ENCODE results near the gene AFAP1.

The AFAP1 gene

DNA sequence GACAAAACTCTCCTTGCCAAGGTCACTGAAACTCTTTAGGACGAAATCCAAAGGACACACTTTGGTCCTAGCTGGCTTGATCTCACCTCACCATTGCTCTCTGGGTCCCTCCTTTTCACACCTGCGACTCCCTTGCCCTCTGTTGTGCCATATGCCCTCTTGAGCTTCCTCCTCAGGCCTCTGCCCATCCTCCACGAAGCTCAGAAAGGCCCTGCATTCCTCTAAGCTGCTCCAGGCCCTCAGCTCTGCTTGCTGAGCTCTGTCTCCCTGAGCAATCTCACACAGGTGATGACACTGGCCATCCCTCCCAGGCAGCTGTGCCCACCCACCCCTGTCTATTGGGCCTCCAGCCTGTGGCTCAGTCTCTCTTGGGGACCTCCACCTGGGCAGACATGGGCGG lies 10.1 kb upstream of the AFAP1 start:
- Histone ChIP-seq H2BK12ac (ENCODE audit: low read length) (no peak overlapping the region), H3K14ac (ENCODE audit: low read length) (no peak overlapping the region)

DNA sequence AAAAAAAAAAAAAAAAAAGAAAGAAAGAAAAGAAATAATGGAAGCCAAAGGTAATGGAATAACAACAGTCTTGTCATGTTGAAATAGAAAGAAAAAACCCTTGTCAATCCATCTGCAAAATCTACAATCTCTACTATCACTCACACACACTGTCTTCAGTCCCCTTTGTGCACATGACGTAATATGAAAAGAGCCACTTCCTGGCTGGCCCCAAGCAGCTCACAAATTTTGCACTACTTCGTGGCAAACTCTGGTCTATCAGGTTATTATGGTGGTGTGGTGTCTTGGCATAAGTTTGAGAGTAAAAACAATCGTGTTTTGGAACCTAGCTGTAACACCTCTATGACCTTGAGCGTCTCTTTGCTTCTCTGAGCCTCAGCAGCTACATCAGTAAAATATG lies 8.3 kb upstream of the AFAP1 start:
- H3K23ac ChIP-seq (ENCODE audit: low read length), result no peak overlapping the region
- no peak overlapping the region for H3K4ac ChIP-seq (ENCODE audit: low read depth, low read length)
- H3K36me3 ChIP-seq (ENCODE audit: control insufficient read depth in 1 of 2, insufficient read depth in 2 of 2, low read length in 2 of 2), result no peaks in the 10 kb centered on the region
- H3K79me1 ChIP-seq (ENCODE audit: low read length), result no peaks in the 10 kb centered on the region
- H3K9ac ChIP-seq (ENCODE audit: low read length), result no peak overlapping the region
- H4K8ac ChIP-seq (ENCODE audit: low read depth, low read length), result no peak overlapping the region
- no peak overlapping the region for H2BK12ac ChIP-seq (ENCODE audit: low read length)
- no peak overlapping the region for H4K91ac ChIP-seq (ENCODE audit: low read depth, low read length)
- H3K27me3 ChIP-seq (ENCODE audit: insufficient read depth, low read length), result no peaks in the 10 kb centered on the region
- no peak overlapping the region for H4K12ac ChIP-seq (ENCODE audit: low read depth, low read length)
- no peak overlapping the region for H3K18ac ChIP-seq (ENCODE audit: low read length)
- no peak overlapping the region for H2BK120ac ChIP-seq (ENCODE audit: insufficient read depth, low read length, poor library complexity)
- no peak overlapping the region for H2BK5ac ChIP-seq (ENCODE audit: low read depth, low read length, poor library complexity)
- no peak overlapping the region for H3K27ac ChIP-seq (ENCODE audit: low read depth, low read length)
- peak in 1 of 2 donors; percentile 70 for DNase-seq
- H3K79me2 ChIP-seq (ENCODE audit: control insufficient read depth, insufficient read depth, low read length, poor library complexity), result no peaks in the 10 kb centered on the region
- H3K4me1 ChIP-seq (ENCODE audit: control insufficient read depth in 1 of 2, insufficient read depth in 2 of 2, low read length in 2 of 2), result no peaks in the 10 kb centered on the region
- H3K9me3 ChIP-seq (ENCODE audit: insufficient read depth, low read depth, low read length), result peaks cover 7% of the 10 kb centered on the region
- WGBS (ENCODE audit: extremely low coverage, insufficient coverage, insufficient read length), result no CpG with 5 or more reads among the region's 4 CpGs
- no peak overlapping the region for H3K4me2 ChIP-seq (ENCODE audit: low read length)
- H2AFZ ChIP-seq (ENCODE audit: insufficient read depth, low read length, poor library complexity), result no peak overlapping the region
- no peak overlapping the region for H3K14ac ChIP-seq (ENCODE audit: low read length)
- H2AK5ac ChIP-seq (ENCODE audit: low read length), result no peak overlapping the region
- H3K4me3 ChIP-seq (ENCODE audit: low read depth, low read length), result no peak overlapping the region

More for the DNA sequence above, 10.1 kb upstream of the AFAP1 start:
- no peak overlapping the region for H4K91ac ChIP-seq (ENCODE audit: low read depth, low read length)
- H3K4me1 ChIP-seq (ENCODE audit: control insufficient read depth in 1 of 2, insufficient read depth in 2 of 2, low read length in 2 of 2), result no peaks in the 10 kb centered on the region
- H4K8ac ChIP-seq (ENCODE audit: low read depth, low read length), result no peak overlapping the region
- no peak overlapping the region for H3K9ac ChIP-seq (ENCODE audit: low read length)
- no peak overlapping the region for H3K4me2 ChIP-seq (ENCODE audit: low read length)
- H3K27ac ChIP-seq (ENCODE audit: low read depth, low read length), result no peak overlapping the region
- no peak overlapping the region for H2BK5ac ChIP-seq (ENCODE audit: low read depth, low read length, poor library complexity)
- H3K23ac ChIP-seq (ENCODE audit: low read length), result no peak overlapping the region
- no peak overlapping the region for H3K18ac ChIP-seq (ENCODE audit: low read length)
- peaks cover 7% of the 10 kb centered on the region for H3K9me3 ChIP-seq (ENCODE audit: insufficient read depth, low read depth, low read length)
- H3K27me3 ChIP-seq (ENCODE audit: insufficient read depth, low read length), result no peaks in the 10 kb centered on the region
- H3K4me3 ChIP-seq (ENCODE audit: low read depth, low read length), result no peak overlapping the region
- no CpG with 5 or more reads among the region's 4 CpGs for WGBS (ENCODE audit: extremely low coverage, insufficient coverage, insufficient read length)
- no peak overlapping the region for H2BK120ac ChIP-seq (ENCODE audit: insufficient read depth, low read length, poor library complexity)
- no peak overlapping the region for H3K4ac ChIP-seq (ENCODE audit: low read depth, low read length)
- H3K79me1 ChIP-seq (ENCODE audit: low read length), result no peaks in the 10 kb centered on the region
- H4K12ac ChIP-seq (ENCODE audit: low read depth, low read length), result no peak overlapping the region
- H3K36me3 ChIP-seq (ENCODE audit: control insufficient read depth in 1 of 2, insufficient read depth in 2 of 2, low read length in 2 of 2), result no peaks in the 10 kb centered on the region
- no peak overlapping the region for H2AK5ac ChIP-seq (ENCODE audit: low read length)
- DNase-seq, result no peak
- no peak overlapping the region for H2AFZ ChIP-seq (ENCODE audit: insufficient read depth, low read length, poor library complexity)
- no peaks in the 10 kb centered on the region for H3K79me2 ChIP-seq (ENCODE audit: control insufficient read depth, insufficient read depth, low read length, poor library complexity)

DNA sequence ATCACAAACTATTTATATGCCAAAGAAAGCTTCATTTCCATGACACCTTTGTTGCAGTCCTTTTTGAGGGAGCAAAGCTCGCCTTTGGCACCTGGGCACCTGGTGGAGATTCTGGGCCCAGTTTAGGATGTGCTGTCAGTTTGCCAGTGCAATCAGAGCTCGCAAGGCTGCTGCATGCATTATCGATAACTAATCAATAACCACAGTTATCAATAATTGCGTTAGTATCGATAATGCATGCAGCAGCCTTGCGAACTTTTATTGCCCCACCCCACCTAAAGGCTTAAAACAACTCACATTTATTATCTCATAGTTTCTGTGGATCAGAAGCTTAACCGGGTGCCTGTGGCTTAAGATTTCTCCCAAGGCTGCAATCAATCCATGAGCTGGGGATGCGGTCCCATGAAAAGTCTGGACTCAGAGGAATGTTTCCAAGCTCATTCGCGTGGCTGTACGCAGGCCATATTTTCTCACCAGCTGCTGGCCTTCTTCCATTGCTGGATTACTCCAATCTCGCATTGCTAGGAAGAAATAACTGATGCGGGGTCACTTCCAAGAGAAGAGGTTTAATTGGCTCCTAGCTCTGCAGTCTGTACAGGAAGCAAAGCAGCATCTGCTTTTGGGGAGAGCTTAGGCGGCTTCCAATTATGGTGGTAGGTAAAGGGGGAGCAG lies 6.2 kb upstream of the AFAP1 start:
- H3K9ac ChIP-seq (ENCODE audit: low read length), result no peak overlapping the region
- no CpG with 5 or more reads among the region's 14 CpGs for WGBS (ENCODE audit: extremely low coverage, insufficient coverage, insufficient read length)
- peaks cover 4% of the 10 kb centered on the region for H3K9me3 ChIP-seq (ENCODE audit: insufficient read depth, low read depth, low read length)
- H2BK120ac ChIP-seq (ENCODE audit: insufficient read depth, low read length, poor library complexity), result no peak overlapping the region
- no peak overlapping the region for H3K14ac ChIP-seq (ENCODE audit: low read length)
- peaks cover 7% of the 10 kb centered on the region for H3K79me1 ChIP-seq (ENCODE audit: low read length)
- no peak for DNase-seq
- H3K4ac ChIP-seq (ENCODE audit: low read depth, low read length), result no peak overlapping the region
- no peak overlapping the region for H3K18ac ChIP-seq (ENCODE audit: low read length)
- H4K12ac ChIP-seq (ENCODE audit: low read depth, low read length), result no peak overlapping the region
- no peak overlapping the region for H3K23ac ChIP-seq (ENCODE audit: low read length)
- H2BK12ac ChIP-seq (ENCODE audit: low read length), result no peak overlapping the region
- H3K36me3 ChIP-seq (ENCODE audit: control insufficient read depth in 1 of 2, insufficient read depth in 2 of 2, low read length in 2 of 2), result no peaks in the 10 kb centered on the region
- no peak overlapping the region for H2AK5ac ChIP-seq (ENCODE audit: low read length)
- no peak overlapping the region for H3K4me2 ChIP-seq (ENCODE audit: low read length)
- H2AFZ ChIP-seq (ENCODE audit: insufficient read depth, low read length, poor library complexity), result no peak overlapping the region
- H2BK5ac ChIP-seq (ENCODE audit: low read depth, low read length, poor library complexity), result no peak overlapping the region
- peaks cover 9 to 13% of the 10 kb centered on the region in 2 experiments for H3K4me1 ChIP-seq (ENCODE audit: control insufficient read depth in 1 of 2, insufficient read depth in 2 of 2, low read length in 2 of 2)
- no peak overlapping the region for H4K91ac ChIP-seq (ENCODE audit: low read depth, low read length)
- no peak overlapping the region for H4K8ac ChIP-seq (ENCODE audit: low read depth, low read length)
- no peaks in the 10 kb centered on the region for H3K79me2 ChIP-seq (ENCODE audit: control insufficient read depth, insufficient read depth, low read length, poor library complexity)
- no peak overlapping the region for H3K4me3 ChIP-seq (ENCODE audit: low read depth, low read length)
- H3K27ac ChIP-seq (ENCODE audit: low read depth, low read length), result no peak overlapping the region
- no peaks in the 10 kb centered on the region for H3K27me3 ChIP-seq (ENCODE audit: insufficient read depth, low read length)

DNA sequence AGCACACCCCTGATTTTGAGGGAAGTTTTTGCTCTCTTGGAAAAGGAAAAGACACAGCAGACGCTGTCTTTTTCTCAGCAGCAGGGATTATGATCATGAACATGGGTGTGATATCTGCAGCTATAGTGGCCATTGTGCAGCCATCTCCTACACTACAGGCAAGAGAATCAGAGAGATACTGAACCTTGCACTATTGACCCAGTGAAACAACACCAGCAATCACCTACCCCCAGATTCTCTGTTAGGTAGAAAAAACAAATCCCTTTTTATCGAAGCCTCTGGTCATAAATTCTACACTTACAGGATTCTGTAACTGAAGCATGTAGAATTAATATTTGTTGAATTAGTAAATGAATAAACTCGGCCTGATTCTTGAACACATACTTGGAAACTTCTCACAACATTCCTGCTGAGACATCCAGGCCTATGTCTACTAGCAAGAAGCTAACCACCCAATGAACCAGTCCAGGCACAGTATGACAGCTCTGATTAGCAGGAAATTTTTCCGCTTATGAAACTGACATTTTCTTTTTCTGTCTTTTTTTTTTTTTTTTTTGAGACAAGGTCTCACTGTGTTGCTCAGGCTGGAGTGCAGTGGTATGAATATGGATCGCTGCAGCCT lies 5.0 kb upstream of the AFAP1 start:
- Histone ChIP-seq H3K27me3 (ENCODE audit: insufficient read depth, low read length) (no peaks in the 10 kb centered on the region), H2BK120ac (ENCODE audit: insufficient read depth, low read length, poor library complexity) (no peak overlapping the region), H3K4me3 (ENCODE audit: low read depth, low read length) (no peak overlapping the region), H3K36me3 (ENCODE audit: control insufficient read depth in 1 of 2, insufficient read depth in 2 of 2, low read length in 2 of 2) (no peaks in the 10 kb centered on the region), H3K4me2 (ENCODE audit: low read length) (no peak overlapping the region), H2AK5ac (ENCODE audit: low read length) (no peak overlapping the region), H4K91ac (ENCODE audit: low read depth, low read length) (no peak overlapping the region), H3K9me3 (ENCODE audit: insufficient read depth, low read depth, low read length) (no peaks in the 10 kb centered on the region), H3K14ac (ENCODE audit: low read length) (no peak overlapping the region), H3K18ac (ENCODE audit: low read length) (no peak overlapping the region), H4K12ac (ENCODE audit: low read depth, low read length) (no peak overlapping the region), H3K79me2 (ENCODE audit: control insufficient read depth, insufficient read depth, low read length, poor library complexity) (peaks cover 2% of the 10 kb centered on the region), H2BK5ac (ENCODE audit: low read depth, low read length, poor library complexity) (no peak overlapping the region), H3K4ac (ENCODE audit: low read depth, low read length) (no peak overlapping the region), H3K4me1 (ENCODE audit: control insufficient read depth in 1 of 2, insufficient read depth in 2 of 2, low read length in 2 of 2) (peaks cover 18 to 20% of the 10 kb centered on the region in 2 experiments), H3K9ac (ENCODE audit: low read length) (no peak overlapping the region), H3K23ac (ENCODE audit: low read length) (no peak overlapping the region), H3K27ac (ENCODE audit: low read depth, low read length) (no peak overlapping the region), H3K79me1 (ENCODE audit: low read length) (peaks cover 16% of the 10 kb centered on the region), H2BK12ac (ENCODE audit: low read length) (no peak overlapping the region), H2AFZ (ENCODE audit: insufficient read depth, low read length, poor library complexity) (no peak overlapping the region), H4K8ac (ENCODE audit: low read depth, low read length) (no peak overlapping the region)
- no CpG with 5 or more reads among the region's 5 CpGs for WGBS (ENCODE audit: extremely low coverage, insufficient coverage, insufficient read length)
- peak in 1 of 2 donors; percentile 52 for DNase-seq
